DMS53 treated with DMSO at 0.1 percent for 48 hours (cell line): ENCODE data around the gene MARCHF3.
"Not testable (repeated sequence)": the region's sequence is repeated elsewhere in the genome, so short reads cannot be mapped to it uniquely, and the experiment has no call there.

Source experiments
- DNase-seq: peaks from one replicate; lab custom pipeline; 2025; ENCODE audit not compliant: unreplicated experiment; lab: John Stamatoyannopoulos, UW

The MARCHF3 gene

GRCh38 chr5:126878634-126879033 is 151.7 kb downstream of the MARCHF3 start:
- no peak for DNase-seq

GRCh38 chr5:126878085-126878484 is 152.3 kb downstream of the MARCHF3 start:
- DNase-seq, result no peak

- no peak for DNase-seq
Observed at GRCh38 chr5:126877602-126878001, 152.8 kb downstream of the MARCHF3 start.

GRCh38 chr5:126875303-126875785 is 155.0 kb downstream of the MARCHF3 start:
- DNase-seq, result no peak

GRCh38 chr5:126872561-126873354 is 157.6 kb downstream of the MARCHF3 start:
- DNase-seq, result no peak

- no peak for DNase-seq
Observed at GRCh38 chr5:126871441-126871840, 158.9 kb downstream of the MARCHF3 start.

- DNase-seq, result no peak
Observed at GRCh38 chr5:126869005-126869451, 161.3 kb downstream of the MARCHF3 start.

- no peak for DNase-seq
Observed at GRCh38 chr5:126868338-126869004, 161.9 kb downstream of the MARCHF3 start.

GRCh38 chr5:126866851-126867636 is 163.3 kb downstream of the MARCHF3 start:
- DNase-seq, result no peak

GRCh38 chr5:126865299-126865698 is 165.1 kb downstream of the MARCHF3 start:
- no peak for DNase-seq

GRCh38 chr5:126864042-126864688 is 166.2 kb downstream of the MARCHF3 start:
- peak; percentile 93 for DNase-seq

- no peak for DNase-seq
Observed at GRCh38 chr5:126863402-126863801, 167.0 kb downstream of the MARCHF3 start.

GRCh38 chr5:126858441-126858840 is 171.9 kb downstream of the MARCHF3 start:
- no peak for DNase-seq

- no peak for DNase-seq
Observed at GRCh38 chr5:126857472-126858410, 172.6 kb downstream of the MARCHF3 start.

- no peak for DNase-seq
Observed at GRCh38 chr5:126855266-126855665, 175.1 kb downstream of the MARCHF3 start.

- no peak for DNase-seq
Observed at GRCh38 chr5:126854526-126855110, 175.7 kb downstream of the MARCHF3 start.

- DNase-seq, result not testable (repeated sequence)
Observed at GRCh38 chr5:126853541-126854307, 176.6 kb downstream of the MARCHF3 start.

- no peak for DNase-seq
Observed at GRCh38 chr5:126852841-126853271, 177.5 kb downstream of the MARCHF3 start.
